Stimulated activated CD4-positive, alpha-beta T cell treated with anti-CD3 and anti-CD28 coated beads, Interleukin-15, amount 100 ng/mL, for 48 hours (primary cell): ENCODE measurements around the gene SH3RF3.
"Not testable (repeated sequence)": the region's sequence is repeated elsewhere in the genome, so short reads cannot be mapped to it uniquely, and the experiment has no call there.

Source experiments
- DNase-seq, 2 donors: peaks; one replicate each; pipeline ENCODE4 v3.0.0-alpha.2; 2020; ENCODE audit warnings: low read depth in 2 of 2

SH3RF3 gene

DNA sequence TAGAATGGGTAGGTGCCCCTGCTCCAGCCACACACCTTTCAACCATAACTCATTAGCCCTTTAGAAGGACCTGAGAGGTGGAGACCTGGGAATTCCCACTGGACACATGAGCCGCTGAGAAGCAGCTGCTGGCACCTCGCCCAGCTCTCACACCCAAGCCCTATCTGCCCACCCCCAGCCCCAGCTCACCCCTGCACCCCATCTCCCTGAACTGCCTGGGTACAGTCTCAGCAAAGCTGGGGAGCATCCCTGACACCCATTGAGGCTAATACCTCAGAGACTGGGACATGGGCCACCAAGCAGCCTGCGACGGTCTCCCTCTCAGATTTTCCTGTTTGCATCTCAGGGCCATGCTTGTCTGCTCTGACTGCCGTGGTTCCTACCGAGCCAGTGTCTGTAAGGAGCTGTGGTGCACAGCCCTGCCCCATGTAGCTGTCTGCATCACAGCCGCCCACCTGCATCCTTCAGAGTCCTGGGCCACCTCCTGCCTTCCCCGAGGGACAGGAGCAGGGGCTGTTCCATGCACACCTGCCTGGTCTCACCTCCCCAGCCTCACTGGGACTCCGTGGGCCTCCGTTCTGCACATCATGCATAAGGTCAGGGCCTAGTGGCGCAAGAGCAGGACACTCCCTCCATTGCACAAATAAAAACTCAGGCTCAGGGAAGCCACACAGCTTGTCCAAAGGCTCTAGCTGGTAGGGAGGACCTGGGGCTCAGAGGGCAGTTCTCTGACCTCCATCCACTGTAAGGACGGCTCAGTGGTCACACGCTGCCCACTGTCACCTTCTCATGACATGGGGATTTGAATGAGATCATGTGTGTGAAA is 394.7 kb downstream of the SH3RF3 start:
- no peak for DNase-seq

DNA sequence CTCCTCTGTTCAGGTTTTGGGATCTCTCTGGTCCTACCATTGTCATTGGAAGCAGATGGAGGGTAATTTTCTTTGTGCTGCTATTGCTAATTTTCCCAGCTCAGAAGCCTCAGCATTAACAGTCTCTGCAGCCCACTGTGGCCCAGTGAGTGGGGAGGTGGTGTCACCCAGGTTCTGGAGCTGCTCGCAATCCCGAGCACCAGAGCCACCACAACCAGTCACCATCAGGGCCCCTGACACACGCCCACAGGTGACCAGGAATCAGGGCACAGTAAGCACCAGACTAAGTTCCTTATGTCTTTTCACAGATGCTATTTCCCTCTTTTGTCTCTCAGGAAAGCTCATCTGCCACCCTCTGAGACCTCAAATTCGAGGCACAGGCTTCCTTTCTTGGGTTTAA is 396.8 kb downstream of the SH3RF3 start:
- no peak for DNase-seq

DNA sequence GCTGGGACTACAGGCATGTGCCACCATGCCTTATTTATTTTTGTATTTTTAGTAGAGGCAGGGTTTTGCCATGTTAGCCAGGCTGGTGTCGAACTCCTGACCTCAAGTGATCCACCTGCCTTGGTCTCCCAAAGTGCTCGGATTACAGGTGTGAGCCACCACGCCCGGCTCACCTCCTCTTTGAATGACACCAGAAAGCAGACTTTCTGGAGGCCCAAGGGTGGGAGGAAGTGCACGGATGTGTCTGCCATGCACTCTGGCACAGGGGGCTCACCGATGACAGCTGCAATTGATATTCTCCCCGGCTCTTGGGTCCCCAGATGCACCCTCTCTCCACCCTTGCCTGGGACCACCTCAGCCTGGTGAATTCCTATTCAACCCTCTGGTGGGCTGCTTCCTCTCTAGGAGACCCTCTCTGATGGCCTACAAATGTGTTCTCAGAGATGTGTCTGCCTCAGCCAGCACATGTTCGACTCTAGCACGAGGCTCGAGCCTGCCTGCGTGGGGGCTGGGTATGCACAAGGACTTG is 397.5 kb downstream of the SH3RF3 start:
- DNase-seq: no peak

DNA sequence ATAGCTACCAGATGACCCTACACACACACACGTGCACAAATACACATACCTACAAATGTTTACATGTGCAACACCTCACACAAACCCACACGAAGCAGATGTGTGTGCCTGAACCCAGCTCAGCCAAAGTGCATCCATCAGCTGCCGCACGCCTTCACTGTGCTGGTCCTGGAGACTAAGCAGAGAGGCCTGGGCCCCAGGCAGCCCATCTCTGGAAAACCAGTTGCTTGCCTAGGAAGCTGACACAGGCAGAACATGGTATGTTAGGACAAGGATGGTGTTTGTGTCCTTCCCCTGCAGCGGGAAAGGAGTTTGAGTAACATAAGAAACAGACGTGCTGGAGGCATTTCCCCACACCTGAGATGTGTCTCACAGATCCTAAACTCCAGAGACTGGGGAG is 398.1 kb downstream of the SH3RF3 start:
- no peak for DNase-seq

DNA sequence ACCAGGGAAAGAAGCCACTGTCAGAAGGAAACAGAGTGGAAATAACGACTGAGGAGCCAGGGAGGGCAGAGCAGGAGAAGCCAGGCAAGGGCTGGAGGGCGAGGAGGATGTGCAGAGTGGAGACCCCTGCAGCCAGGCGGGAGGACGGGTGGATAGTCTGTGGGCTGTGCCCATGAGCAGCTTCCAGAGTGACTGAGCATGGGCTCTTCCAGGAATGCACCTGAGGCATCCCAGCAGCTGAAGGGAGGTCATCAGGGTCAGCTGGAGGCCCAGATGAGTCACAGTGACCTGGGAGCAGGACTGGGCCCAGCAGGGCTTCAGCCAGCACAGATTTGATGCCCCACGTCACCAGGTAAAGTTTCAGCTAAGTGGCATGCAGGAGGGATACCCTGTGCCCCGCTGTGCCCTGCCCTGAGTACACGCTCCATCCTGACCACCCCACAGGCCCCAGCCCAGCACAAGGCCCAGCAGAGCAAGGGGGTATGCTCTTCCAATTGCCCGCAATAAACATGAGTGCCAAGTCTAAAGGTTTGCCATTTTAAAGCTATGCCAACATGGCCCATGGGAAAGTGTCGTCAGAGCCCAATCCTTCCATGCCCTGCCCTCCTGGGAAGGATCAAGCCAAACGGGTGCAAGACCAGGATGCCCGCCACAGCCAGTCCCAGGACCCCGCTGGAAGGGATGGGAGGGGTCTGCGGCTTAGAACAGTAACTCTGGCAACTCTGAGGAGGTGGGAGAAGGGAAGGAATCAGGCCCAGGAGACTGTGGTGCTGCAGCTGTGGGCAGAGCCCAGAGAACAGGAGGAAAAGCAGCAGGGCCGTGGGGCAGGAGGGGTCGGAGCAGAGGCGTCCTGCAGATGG is 399.1 kb downstream of the SH3RF3 start:
- DNase-seq: no peak

DNA sequence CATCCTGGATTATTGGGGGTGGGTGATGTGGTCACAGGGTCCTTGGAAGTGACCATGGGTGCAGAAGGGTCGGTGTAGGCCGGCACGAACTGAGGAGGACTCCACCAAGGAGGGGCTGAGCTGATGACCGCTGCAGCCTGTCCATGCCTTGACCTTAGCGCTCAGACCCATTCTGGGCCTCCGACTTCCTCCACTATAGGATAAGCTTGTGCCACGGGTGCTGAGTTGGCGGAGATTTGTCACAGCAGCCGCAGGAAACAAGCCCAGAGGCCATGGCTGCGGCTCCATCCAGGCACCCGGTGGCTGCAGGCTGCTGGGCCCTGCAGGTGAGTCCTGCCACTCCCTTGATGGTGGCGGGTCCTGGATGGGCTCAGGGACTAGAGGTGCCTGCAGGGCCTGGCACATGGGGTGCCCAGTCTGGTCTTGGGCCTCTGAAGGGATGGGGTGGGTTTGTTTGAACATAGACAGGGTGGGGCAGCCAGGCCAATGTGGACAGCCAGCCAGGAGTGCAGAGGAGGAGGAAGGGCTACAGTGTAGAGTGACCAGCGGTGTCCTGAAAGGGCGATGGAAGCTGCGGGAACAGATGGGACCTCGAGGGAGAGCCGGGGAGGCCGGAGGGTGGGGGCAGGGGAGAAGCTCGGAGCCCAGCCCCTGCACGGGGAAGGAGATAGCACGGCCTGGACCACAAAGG is 400.0 kb downstream of the SH3RF3 start:
- no peak for DNase-seq

DNA sequence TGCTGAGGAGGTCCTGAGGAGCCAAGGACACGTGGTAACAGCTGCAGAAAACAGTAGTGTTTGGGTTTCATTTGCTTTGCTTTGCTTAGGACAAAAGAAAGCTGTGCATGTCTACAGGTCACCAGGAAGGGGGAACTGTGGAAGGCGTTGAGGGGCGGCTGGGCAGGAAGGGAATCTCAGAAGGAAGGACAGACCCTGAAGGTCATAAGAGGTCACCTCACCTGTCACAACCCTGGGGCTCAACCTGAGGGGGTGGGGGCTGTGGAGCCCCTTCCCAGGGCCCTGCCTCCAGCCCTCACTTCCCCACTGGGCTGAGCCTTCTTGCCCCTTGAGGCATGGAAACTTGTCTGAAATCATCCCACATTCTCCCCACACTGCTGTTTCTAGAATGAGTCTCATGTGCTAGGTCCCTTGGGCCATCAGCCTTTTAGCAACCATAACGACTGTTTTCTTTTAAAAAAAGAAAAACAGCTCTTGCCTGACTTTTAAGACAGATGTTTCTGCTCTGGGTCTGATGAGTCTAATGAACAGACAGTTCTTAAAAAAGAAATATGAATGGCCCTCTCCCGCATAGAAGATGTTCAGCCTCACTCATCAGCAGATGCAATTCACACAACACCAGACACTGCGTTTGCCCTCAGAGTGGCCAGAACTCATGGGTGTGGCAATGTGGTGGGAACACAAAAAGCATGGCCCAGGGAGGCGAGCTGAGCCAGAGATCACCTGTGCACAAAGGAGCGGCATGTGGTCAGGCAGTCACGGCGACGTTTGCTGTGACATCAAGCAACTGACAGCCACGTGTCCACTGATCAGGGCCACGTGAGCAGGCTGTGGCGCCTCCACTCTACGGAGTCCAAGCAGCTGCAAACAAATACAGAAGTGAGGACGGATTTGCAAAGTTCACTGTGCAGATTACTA is 400.8 kb downstream of the SH3RF3 start:
- DNase-seq: no peak

DNA sequence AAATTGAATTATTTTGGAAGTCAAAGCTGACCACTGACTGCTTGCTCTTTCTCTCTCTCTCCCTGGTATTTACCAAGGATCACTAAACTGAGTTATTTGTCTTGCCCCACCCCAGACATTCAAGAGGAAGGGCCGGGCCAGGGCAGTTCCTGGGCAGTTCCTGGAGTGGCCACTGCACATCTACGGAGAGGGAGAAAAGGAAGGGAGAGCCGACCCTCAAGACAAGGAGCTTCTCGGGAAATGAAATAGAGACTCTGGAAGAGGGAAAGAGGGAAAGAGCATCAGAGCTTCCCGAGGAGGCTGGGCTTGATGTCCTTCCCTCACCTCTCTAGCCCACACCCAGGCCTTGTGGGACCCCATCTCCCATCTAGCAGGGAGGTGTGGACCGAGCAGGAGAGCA is 401.7 kb downstream of the SH3RF3 start:
- DNase-seq: no peak

DNA sequence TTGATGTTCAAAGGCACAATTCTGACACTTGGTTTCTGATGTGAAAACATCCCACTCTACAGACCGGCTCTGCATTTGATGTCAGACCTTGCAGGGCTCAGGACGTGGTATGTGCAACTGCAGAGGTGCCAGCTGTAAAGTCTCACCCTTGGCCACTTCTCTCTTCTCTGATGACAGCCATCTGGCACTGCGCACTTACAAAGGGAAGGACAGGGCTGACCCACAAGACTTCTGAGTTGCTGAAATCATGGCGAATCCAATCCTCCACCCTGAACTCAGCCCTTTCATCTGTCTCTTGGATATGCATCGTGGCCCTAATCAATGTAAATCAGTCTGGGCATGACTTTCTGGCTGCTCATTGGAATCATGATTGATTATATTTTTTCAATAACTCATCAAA is 402.2 kb downstream of the SH3RF3 start:
- DNase-seq: no peak

DNA sequence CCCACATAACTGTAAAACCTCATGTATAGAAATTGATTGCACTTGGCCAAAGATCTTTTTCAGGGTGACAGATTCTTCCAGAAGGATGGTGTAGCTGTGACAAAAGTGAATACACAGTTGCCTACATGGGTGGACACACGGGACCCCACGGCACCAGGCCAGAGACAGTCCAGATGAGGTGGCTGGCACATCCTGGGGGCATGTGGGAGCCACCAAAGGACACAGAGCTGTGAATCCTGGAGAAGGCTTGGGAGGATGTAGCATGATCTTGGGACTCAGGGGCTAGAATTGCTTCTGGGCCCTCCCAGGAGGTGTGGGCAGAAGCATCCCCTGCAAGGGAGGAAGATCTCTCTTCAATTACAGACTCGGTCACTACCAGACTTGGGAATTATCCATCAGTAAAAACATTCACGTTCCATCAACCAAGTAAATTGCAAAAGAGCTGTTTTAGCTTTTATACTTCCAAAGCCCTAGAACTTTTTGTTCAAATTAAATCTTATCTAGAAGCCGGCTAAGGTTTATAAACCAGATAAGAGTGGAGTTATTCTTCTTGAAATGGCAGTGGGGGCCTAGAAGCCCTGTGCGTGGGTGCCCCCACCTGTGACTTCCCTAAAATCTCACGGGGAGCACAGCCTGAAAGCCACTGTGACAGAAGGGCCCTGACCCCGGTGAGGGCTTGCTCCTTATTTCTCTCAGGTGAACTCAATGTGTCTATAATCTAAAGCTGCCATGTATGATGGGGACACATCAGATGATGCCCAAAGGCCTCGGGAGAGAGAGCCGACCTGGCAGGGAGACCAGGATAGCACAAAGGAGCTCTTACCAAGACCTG is 403.1 kb downstream of the SH3RF3 start:
- no peak for DNase-seq

DNA sequence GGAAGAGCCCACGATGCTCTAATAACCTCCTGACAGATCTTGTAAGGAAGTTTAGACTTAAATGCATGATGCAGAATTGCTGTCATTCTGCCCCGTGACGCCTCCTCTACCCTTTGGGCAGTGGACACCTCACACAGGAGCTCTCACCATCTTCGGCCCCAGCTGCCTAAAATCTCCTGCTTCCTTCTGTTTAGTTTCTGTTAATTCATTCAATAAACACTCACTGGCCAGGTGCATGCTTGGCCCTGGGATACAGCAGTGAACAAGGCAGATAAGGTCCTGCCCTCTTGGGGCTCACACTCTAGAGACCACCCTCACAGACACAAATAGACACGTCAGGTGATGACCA is 403.7 kb downstream of the SH3RF3 start:
- no peak for DNase-seq

DNA sequence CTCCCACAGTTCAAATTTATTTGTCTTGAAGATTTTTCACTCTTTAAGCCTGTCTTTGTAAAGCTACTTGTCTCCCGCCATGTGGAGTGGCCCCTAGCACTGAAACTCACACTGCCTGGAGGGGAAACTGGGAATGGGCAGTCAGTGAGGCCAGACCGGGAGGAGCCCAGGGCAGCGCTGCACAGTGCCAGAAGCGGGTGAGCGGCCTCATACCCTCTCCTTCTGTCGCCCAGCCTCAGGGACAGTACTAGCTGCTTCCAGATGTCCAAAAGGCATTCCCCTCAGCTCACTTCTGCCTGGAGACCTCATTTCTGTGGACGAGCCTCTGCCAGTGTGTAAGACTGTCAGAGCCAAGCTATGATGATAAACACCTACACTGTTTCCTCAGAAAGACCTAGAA is 404.8 kb downstream of the SH3RF3 start:
- DNase-seq: no peak

DNA sequence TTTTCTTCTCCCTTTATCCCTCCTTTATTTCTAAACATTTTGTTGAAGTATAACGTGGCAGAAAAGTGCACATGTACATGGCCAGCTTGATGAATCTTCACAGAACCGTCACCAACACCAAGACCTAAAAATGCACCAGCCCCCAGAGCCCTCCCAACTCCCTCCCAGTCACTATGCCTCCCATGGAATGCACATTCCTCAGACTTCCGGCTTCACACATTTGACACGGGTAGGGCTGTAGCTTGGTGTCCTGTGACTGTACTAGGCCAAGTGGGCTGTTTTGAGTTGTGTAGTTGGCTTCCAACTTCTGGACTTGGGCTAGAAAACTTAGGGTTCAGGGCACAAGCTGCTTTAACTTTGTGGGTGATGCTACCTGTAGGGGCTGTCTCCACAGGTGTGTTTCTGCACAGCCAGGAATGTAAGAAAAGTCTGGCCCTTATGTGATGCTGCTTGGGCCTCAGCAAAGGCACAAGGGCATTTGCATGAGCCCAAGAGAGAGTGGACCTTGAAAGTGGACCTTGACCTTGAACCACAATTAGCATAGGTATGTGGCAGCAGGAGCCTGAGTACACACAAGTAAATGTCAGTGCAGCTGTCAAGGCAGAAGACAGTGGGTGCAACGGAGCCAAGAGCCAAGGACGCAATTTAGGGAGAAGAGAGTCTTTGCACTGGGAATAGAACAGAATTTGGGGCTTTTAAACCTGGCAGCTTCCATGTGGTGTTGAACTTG is 406.4 kb downstream of the SH3RF3 start:
- DNase-seq: no peak

DNA sequence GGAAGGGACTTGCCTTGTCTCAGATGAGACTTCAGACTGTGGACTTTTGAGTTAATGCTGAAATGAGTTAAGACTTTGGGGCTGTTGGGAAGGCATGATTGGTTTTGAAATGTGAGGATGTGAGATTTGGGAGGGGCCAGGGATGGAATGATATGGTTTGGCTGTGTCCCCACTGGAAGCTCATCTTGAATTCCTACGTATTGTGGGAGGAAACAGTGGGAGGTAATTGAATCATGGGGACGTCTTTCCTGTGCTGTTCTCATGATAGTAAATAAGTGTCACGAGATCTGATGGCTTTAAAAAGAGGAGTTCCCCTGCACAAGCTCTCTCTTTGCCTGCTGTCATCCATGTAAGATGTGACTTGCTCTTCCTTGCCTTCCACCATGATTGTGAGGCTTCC is 407.6 kb downstream of the SH3RF3 start:
- DNase-seq: not testable (repeated sequence)

DNA sequence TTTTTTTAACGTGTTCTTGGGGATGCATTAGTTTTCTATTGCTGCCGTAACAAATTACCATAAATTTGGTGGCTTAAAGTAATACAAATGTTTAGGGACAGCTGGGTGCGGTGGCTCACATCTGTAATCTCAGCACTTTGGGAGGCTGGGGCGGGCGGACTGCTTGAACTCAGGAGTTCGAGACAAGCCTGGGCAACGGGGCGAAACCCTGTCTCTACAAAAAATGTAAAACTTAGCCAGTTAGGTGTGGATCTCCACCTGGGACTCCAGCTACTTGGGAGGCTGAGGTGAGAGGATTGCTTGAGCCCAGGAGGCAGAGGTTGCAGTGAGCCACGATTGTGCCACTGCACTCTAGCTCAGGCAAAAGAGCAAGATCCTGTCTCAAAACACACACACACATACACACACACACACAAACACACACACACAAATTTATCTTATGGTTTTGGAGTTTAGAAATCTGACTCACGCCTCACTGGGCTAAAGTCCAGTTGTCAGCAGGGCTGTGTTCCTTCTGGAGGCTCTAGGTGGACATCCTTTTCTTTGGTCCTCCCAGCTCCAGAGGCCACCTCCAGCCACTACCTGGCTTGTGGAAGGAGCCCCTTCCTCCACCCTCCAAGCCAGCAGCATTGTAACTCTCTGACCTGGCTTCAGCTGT is 408.7 kb downstream of the SH3RF3 start:
- DNase-seq: no peak

DNA sequence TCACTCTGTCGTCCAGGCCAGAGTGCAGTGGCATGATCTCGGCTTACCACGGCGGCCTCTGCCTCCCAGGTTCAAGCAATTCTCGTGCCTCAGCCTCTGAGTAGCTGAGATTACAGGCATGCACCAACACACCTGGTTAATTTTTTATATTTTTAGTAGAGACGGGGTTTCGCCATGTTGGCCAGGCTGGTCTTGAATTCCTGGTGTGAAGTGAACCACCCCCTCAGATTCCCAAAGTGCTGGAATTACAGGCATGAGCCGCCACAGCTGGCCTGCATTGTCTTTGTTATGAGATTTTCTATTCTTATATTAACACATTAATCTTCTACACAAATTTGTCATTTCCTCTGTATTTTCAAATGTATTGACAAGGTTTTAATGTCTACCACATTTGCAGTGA is 409.5 kb downstream of the SH3RF3 start:
- DNase-seq: no peak

DNA sequence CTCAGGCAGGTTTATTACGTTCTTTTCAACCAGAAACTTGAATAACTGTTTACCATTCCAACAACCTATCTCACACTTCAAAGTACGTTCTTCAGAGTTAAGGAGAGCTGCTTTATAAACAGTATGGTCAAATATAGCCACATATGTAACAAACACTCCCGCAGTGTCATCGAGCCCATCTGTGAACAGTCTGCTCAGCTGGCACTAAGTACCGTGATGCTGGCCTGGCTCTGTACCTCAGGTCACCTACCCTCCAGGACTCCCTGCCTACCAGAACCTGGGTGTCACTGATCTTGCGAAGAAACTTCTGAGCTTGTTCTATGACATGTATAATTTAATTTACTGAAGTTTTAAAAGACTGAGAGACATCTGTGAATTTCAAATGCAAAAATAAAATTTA is 413.4 kb downstream of the SH3RF3 start:
- no peak for DNase-seq

DNA sequence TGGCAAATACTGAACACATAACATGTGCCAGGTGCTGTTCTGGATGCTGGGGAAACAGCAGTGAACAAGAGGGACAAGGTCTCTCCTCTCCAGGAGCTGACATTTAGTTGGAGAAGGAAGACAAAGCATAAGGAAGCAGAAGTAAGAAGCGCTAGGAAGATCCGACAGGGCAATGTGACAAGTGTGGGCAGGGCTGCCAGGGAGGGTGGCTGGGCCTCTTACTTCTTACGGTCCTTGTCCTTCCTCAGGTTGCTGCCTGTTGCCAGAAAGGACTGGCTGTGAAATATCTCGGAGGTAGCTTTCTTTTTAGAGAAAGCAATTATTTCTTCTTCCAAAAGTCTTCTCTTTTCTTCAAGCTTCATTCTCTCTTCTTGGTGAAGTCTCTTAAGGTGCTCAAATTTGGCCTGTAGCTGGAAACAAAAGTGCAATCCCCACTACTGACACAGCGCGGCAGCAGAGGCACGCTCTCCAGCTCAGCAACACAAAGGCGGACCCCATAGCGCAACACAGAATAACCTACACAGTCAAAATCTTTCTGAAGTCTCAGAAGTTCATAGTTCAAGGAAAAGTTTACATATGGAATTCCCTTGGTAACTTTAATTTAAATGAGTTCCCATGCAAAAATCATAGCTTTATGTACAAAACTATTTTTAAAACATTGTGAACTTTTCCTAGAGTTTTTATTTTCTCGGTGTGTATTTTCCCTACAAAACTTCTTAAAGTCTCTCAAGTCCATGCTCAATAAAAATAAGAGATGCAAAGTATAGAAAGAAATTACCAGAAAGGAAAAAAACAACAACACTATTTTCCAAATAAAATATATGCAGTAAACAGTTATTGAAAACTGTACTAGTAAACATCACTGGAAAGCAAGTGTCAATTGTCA is 417.1 kb downstream of the SH3RF3 start:
- DNase-seq: peak; percentile 14 to 41
